HepG2 (cell line): ENCODE results near the gene FUT3. TPM values are rescaled to one million over a fixed set of nuclear protein-coding genes. Genes with fewer than 3 reads are reported as not detected.

ENCODE experiments used
- ESRRA ChIP-seq: sonication (generic); formaldehyde crosslinking; IDR thresholded peaks from 2 replicates; pipeline ENCODE4 v1.5.1; 2020; ENCODE audit warnings: mild to moderate bottlenecking, low read depth, missing genetic modification reagents
- FOSL1 ChIP-seq: sonication (generic); formaldehyde crosslinking; IDR thresholded peaks from 2 replicates; pipeline ENCODE4 v1.9.0; 2021; ENCODE audit warnings: missing genetic modification reagents, borderline replicate concordance
- HES4 ChIP-seq: sonication (generic); formaldehyde crosslinking; IDR thresholded peaks from 2 replicates; pipeline ENCODE4 v1.9.0; 2021; ENCODE audit warnings: mild to moderate bottlenecking, missing genetic modification reagents, borderline replicate concordance
- MAF1 ChIP-seq: sonication (generic); formaldehyde crosslinking; IDR thresholded peaks from 2 replicates; pipeline ENCODE4 v1.5.0; 2020; ENCODE audit warnings: missing genetic modification reagents, borderline replicate concordance
- POLR2AphosphoS5 ChIP-seq: IDR thresholded peaks from 2 replicates; pipeline ENCODE4 v1.6.1; 2012; ENCODE audit warnings: low read depth, low read length
- ZFYVE20 ChIP-seq: sonication (generic); formaldehyde crosslinking; IDR thresholded peaks from 2 replicates; pipeline ENCODE4 v1.8.0; 2023; ENCODE audit warnings: low read depth, mild to moderate bottlenecking, moderate library complexity, missing genetic modification reagents, borderline replicate concordance
- ZNF10 ChIP-seq: sonication (generic); formaldehyde crosslinking; IDR thresholded peaks from 2 replicates; pipeline ENCODE4 v1.4.0; 2020; ENCODE audit warnings: mild to moderate bottlenecking, low read depth, missing genetic modification reagents, borderline replicate concordance
- ZNF317 ChIP-seq: sonication (generic); formaldehyde crosslinking; IDR thresholded peaks from 2 replicates; pipeline ENCODE4 v1.5.0; 2020; ENCODE audit warnings: mild to moderate bottlenecking, missing genetic modification reagents
- ZNF614 ChIP-seq: IDR thresholded peaks from 2 replicates; pipeline ENCODE4 v1.6.1; 2018; ENCODE audit warnings: missing biosample characterization, missing genetic modification reagents, inconsistent platforms, borderline replicate concordance
- ZNF660 ChIP-seq: sonication (generic); formaldehyde crosslinking; IDR thresholded peaks from 2 replicates; pipeline ENCODE4 v1.5.1; 2020; ENCODE audit warnings: mild to moderate bottlenecking, low read depth, missing genetic modification reagents, borderline replicate concordance
- polyA plus RNA-seq, 8 experiments: library from polyadenylated mRNA; depleted of rRNA in 3 of 8; stranded (reverse) in 7 of 8; unstranded in 1 of 8; fragments of >200 nt; fragmentation: Illumina TruSeq in 4 of 8; extraction: Trizol in 4 of 8; gene quantifications; 2 replicates each; pipeline versions ENCODE4 v1.2.1 to v1.2.3, GENCODE V29; 2011 to 2016; ENCODE audit warnings: low read depth in 4 of 8, missing spikeins in 1 of 8, mixed read lengths in 1 of 8; ENCODE audit not compliant: insufficient read depth in 1 of 8
- total RNA-seq, 5 experiments: library from RNA; depleted of rRNA; stranded (reverse); fragments of >200 nt; fragmentation: Illumina TruSeq; extraction: Trizol; gene quantifications; 2 replicates each; pipeline ENCODE4 v1.2.3, GENCODE V29; 2016; ENCODE audit warnings: low read depth in 1 of 5
- TF ChIP-seq, protein P1 (sequence below): sonication (generic); formaldehyde crosslinking; IDR thresholded peaks from 2 replicates; pipeline ENCODE4 v1.4.0; 2020; ENCODE audit warnings: missing genetic modification reagents
- TF ChIP-seq, protein P2 (sequence below): sonication (generic); formaldehyde crosslinking; IDR thresholded peaks from 2 replicates; pipeline ENCODE4 v1.5.1; 2020; ENCODE audit warnings: missing genetic modification reagents, mild to moderate bottlenecking, borderline replicate concordance
- TF ChIP-seq, protein P3 (sequence below): sonication (generic); formaldehyde crosslinking; IDR thresholded peaks from 2 replicates; pipeline ENCODE4 v1.4.0; 2020; ENCODE audit warnings: missing genetic modification reagents
- TF ChIP-seq, protein P4 (sequence below): sonication (generic); formaldehyde crosslinking; IDR thresholded peaks from 2 replicates; pipeline ENCODE4 v1.5.0; 2020; ENCODE audit warnings: missing genetic modification reagents

The FUT3 gene
- total and polyA plus RNA-seq, 2 of the 13 experiments (the other 11 are each of a cell fraction or from before 2014, with no cell fraction given): 0.53 to 1.1 TPM

DNA sequence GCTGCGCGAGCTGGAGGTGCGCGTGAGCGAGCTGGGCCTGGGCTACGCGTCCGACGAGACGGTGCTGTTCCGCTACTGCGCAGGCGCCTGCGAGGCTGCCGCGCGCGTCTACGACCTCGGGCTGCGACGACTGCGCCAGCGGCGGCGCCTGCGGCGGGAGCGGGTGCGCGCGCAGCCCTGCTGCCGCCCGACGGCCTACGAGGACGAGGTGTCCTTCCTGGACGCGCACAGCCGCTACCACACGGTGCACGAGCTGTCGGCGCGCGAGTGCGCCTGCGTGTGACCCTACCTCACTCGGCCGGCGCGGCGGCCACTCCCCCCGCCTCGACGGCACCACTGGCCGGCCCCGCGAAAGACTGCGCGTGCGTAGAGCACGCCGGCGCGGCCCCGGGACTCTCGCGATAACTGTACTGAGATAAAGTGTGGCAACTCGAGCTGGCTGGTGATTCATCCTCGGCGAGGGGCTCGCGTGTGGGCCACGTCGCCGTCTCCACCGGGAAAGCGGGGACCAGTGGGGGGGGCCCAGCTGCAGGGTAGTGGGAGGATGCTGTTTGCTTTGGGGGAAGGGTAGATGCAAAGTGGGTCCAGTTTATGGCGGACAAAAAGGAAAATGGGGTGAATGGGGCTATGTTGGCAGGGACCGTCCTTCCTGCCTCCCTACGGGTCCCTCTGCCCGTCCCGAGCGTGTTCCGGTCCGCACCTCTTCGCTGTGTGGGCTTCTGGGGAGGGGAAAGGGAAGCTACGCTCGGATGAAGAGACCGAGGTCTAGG is 23.2 kb downstream of the FUT3 start (continued):
- TF ChIP-seq, protein P1, sequence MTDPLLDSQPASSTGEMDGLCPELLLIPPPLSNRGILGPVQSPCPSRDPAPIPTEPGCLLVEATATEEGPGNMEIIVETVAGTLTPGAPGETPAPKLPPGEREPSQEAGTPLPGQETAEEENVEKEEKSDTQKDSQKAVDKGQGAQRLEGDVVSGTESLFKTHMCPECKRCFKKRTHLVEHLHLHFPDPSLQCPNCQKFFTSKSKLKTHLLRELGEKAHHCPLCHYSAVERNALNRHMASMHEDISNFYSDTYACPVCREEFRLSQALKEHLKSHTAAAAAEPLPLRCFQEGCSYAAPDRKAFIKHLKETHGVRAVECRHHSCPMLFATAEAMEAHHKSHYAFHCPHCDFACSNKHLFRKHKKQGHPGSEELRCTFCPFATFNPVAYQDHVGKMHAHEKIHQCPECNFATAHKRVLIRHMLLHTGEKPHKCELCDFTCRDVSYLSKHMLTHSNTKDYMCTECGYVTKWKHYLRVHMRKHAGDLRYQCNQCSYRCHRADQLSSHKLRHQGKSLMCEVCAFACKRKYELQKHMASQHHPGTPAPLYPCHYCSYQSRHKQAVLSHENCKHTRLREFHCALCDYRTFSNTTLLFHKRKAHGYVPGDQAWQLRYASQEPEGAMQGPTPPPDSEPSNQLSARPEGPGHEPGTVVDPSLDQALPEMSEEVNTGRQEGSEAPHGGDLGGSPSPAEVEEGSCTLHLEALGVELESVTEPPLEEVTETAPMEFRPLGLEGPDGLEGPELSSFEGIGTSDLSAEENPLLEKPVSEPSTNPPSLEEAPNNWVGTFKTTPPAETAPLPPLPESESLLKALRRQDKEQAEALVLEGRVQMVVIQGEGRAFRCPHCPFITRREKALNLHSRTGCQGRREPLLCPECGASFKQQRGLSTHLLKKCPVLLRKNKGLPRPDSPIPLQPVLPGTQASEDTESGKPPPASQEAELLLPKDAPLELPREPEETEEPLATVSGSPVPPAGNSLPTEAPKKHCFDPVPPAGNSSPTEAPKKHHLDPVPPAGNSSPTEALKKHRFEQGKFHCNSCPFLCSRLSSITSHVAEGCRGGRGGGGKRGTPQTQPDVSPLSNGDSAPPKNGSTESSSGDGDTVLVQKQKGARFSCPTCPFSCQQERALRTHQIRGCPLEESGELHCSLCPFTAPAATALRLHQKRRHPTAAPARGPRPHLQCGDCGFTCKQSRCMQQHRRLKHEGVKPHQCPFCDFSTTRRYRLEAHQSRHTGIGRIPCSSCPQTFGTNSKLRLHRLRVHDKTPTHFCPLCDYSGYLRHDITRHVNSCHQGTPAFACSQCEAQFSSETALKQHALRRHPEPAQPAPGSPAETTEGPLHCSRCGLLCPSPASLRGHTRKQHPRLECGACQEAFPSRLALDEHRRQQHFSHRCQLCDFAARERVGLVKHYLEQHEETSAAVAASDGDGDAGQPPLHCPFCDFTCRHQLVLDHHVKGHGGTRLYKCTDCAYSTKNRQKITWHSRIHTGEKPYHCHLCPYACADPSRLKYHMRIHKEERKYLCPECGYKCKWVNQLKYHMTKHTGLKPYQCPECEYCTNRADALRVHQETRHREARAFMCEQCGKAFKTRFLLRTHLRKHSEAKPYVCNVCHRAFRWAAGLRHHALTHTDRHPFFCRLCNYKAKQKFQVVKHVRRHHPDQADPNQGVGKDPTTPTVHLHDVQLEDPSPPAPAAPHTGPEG (CRISPR knock-in tag): no peak
- TF ChIP-seq ZNF317 (CRISPR knock-in tag) (0 out of 2 replicates have a peak, but pooled peaks have one; percentile 32), ZNF614 (peak; percentile 87), ESRRA (peak; percentile 92), ZNF10 (CRISPR knock-in tag) (no peak), ZNF660 (CRISPR knock-in tag) (no peak), MAF1 (CRISPR knock-in tag) (no peak), ZFYVE20 (no peak), HES4 (CRISPR knock-in tag) (peak; percentile 19; the same call in 1 of the 2 replicates), POLR2AphosphoS5 (peak; percentile 99), FOSL1 (peak; percentile 76)
- TF ChIP-seq, protein P2, sequence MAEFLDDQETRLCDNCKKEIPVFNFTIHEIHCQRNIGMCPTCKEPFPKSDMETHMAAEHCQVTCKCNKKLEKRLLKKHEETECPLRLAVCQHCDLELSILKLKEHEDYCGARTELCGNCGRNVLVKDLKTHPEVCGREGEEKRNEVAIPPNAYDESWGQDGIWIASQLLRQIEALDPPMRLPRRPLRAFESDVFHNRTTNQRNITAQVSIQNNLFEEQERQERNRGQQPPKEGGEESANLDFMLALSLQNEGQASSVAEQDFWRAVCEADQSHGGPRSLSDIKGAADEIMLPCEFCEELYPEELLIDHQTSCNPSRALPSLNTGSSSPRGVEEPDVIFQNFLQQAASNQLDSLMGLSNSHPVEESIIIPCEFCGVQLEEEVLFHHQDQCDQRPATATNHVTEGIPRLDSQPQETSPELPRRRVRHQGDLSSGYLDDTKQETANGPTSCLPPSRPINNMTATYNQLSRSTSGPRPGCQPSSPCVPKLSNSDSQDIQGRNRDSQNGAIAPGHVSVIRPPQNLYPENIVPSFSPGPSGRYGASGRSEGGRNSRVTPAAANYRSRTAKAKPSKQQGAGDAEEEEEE (CRISPR knock-in tag): peak; percentile 82; the same call in 1 of the 2 replicates
- TF ChIP-seq, protein P3, sequence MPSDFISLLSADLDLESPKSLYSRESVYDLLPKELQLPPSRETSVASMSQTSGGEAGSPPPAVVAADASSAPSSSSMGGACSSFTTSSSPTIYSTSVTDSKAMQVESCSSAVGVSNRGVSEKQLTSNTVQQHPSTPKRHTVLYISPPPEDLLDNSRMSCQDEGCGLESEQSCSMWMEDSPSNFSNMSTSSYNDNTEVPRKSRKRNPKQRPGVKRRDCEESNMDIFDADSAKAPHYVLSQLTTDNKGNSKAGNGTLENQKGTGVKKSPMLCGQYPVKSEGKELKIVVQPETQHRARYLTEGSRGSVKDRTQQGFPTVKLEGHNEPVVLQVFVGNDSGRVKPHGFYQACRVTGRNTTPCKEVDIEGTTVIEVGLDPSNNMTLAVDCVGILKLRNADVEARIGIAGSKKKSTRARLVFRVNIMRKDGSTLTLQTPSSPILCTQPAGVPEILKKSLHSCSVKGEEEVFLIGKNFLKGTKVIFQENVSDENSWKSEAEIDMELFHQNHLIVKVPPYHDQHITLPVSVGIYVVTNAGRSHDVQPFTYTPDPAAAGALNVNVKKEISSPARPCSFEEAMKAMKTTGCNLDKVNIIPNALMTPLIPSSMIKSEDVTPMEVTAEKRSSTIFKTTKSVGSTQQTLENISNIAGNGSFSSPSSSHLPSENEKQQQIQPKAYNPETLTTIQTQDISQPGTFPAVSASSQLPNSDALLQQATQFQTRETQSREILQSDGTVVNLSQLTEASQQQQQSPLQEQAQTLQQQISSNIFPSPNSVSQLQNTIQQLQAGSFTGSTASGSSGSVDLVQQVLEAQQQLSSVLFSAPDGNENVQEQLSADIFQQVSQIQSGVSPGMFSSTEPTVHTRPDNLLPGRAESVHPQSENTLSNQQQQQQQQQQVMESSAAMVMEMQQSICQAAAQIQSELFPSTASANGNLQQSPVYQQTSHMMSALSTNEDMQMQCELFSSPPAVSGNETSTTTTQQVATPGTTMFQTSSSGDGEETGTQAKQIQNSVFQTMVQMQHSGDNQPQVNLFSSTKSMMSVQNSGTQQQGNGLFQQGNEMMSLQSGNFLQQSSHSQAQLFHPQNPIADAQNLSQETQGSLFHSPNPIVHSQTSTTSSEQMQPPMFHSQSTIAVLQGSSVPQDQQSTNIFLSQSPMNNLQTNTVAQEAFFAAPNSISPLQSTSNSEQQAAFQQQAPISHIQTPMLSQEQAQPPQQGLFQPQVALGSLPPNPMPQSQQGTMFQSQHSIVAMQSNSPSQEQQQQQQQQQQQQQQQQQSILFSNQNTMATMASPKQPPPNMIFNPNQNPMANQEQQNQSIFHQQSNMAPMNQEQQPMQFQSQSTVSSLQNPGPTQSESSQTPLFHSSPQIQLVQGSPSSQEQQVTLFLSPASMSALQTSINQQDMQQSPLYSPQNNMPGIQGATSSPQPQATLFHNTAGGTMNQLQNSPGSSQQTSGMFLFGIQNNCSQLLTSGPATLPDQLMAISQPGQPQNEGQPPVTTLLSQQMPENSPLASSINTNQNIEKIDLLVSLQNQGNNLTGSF: no peak
- TF ChIP-seq, protein P4, sequence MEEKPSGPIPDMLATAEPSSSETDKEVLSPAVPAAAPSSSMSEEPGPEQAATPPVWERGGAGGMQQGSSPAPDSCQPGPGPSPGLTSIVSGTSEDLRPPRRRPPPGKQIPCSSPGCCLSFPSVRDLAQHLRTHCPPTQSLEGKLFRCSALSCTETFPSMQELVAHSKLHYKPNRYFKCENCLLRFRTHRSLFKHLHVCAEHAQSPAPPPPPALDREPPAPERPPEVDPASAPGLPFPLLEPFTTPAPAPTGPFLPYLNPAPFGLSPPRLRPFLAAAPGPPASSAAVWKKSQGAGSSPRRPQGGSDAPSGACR (CRISPR knock-in tag): no peak
